HL-60 (cell line): ENCODE results near the gene RHOBTB1.

Experiments
- DNase-seq, 2 experiments: peaks; one replicate each; pipeline ENCODE4 v3.0.0-alpha.2; 2010 to 2020; ENCODE audit warnings: low read depth in 1 of 2, low spot score in 1 of 2
- H3K27ac ChIP-seq: fragments of 250-450 bp; sonication (Bioruptor Pico); replicated peaks from 2 replicates; pipeline ENCODE4 v1.5.1; 2020; ENCODE audit warnings: mild to moderate bottlenecking, moderate library complexity
- H3K27me3 ChIP-seq: fragments of 250-450 bp; sonication (Bioruptor Pico); 2 replicates; pipeline ENCODE4 v1.5.1; 2021; ENCODE audit warnings: mild to moderate bottlenecking, moderate library complexity; ENCODE audit not compliant: insufficient read depth, poor library complexity, severe bottlenecking
- H3K4me3 ChIP-seq: replicated peaks from 2 replicates; pipeline ENCODE4 v1.5.1; 2011; ENCODE audit warnings: mild to moderate bottlenecking, control low read depth, low read length; ENCODE audit not compliant: insufficient read depth
- GABPA ChIP-seq: IDR thresholded peaks from 2 replicates; pipeline ENCODE4 v1.6.1; 2012; ENCODE audit warnings: low read depth
- POLR2AphosphoS5 ChIP-seq: IDR thresholded peaks from 2 replicates; pipeline ENCODE4 v1.6.1; 2012; ENCODE audit warnings: low read depth
- SPI1 ChIP-seq: IDR thresholded peaks from 2 replicates; pipeline ENCODE4 v1.6.1; 2012; ENCODE audit warnings: low read depth, mild to moderate bottlenecking, borderline replicate concordance
- TF ChIP-seq, protein P1 (sequence below): IDR thresholded peaks from 2 replicates; pipeline ENCODE4 v1.6.1; 2012; ENCODE audit warnings: low read depth; ENCODE audit not compliant: insufficient replicate concordance
- TF ChIP-seq, protein P2 (sequence below): IDR thresholded peaks from one replicate; pipeline ENCODE4 v1.5.1; 2011; ENCODE audit warnings: low read length, control low read depth, inconsistent platforms; ENCODE audit not compliant: insufficient read depth

RHOBTB1 gene

DNA sequence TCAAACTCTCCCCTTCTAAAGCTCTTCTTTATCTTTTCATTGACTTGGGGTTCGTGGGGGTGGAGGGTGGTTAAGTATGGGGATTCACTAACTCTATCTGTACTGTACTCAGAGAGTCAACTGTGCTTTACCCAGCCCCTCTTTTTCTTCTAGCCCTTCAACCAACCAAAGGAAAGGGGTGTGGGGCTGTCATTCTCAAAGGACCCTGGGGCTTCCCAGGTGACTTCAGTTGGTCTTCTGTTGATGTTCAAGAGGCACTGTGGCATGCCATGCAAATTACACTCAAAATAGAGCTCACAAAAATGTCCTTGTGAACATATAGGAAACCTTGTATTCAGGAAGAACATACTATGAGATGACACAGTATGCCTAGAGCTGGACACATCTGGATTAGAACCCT, 16.9 kb upstream of the RHOBTB1 start:
- H3K27ac ChIP-seq, result no peak overlapping the region
- no peaks in the 10 kb centered on the region for H3K27me3 ChIP-seq
- TF ChIP-seq, protein P1, sequence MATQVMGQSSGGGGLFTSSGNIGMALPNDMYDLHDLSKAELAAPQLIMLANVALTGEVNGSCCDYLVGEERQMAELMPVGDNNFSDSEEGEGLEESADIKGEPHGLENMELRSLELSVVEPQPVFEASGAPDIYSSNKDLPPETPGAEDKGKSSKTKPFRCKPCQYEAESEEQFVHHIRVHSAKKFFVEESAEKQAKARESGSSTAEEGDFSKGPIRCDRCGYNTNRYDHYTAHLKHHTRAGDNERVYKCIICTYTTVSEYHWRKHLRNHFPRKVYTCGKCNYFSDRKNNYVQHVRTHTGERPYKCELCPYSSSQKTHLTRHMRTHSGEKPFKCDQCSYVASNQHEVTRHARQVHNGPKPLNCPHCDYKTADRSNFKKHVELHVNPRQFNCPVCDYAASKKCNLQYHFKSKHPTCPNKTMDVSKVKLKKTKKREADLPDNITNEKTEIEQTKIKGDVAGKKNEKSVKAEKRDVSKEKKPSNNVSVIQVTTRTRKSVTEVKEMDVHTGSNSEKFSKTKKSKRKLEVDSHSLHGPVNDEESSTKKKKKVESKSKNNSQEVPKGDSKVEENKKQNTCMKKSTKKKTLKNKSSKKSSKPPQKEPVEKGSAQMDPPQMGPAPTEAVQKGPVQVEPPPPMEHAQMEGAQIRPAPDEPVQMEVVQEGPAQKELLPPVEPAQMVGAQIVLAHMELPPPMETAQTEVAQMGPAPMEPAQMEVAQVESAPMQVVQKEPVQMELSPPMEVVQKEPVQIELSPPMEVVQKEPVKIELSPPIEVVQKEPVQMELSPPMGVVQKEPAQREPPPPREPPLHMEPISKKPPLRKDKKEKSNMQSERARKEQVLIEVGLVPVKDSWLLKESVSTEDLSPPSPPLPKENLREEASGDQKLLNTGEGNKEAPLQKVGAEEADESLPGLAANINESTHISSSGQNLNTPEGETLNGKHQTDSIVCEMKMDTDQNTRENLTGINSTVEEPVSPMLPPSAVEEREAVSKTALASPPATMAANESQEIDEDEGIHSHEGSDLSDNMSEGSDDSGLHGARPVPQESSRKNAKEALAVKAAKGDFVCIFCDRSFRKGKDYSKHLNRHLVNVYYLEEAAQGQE, result no peak
- TF ChIP-seq GABPA (no peak), SPI1 (no peak), POLR2AphosphoS5 (no peak)
- no peak for DNase-seq
- H3K4me3 ChIP-seq, result no peak overlapping the region

DNA sequence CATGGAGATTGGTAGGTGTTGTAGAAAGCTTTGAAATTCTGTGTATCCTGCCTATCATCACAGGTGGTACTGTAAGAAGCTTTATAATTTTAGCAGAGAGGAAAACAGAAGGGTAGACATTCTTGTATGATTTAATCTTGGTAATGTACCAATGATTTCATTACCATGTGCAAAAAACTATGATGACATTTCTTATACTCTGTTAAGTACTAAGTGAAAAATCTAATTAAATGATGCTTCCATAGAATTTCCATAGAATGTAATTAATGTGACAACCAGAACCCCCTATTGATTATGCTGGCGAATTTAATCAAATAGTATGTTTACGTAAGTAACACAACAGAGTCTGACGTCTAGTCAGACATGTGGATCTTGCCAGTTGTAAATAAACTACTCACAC, 16.0 kb upstream of the RHOBTB1 start:
- no peaks in the 10 kb centered on the region for H3K27me3 ChIP-seq
- H3K27ac ChIP-seq, result no peak overlapping the region
- no peak for DNase-seq
- no peak overlapping the region for H3K4me3 ChIP-seq
- no peak for TF ChIP-seq GABPA
- TF ChIP-seq SPI1, result no peak
- TF ChIP-seq POLR2AphosphoS5, result no peak
- TF ChIP-seq, protein P2, sequence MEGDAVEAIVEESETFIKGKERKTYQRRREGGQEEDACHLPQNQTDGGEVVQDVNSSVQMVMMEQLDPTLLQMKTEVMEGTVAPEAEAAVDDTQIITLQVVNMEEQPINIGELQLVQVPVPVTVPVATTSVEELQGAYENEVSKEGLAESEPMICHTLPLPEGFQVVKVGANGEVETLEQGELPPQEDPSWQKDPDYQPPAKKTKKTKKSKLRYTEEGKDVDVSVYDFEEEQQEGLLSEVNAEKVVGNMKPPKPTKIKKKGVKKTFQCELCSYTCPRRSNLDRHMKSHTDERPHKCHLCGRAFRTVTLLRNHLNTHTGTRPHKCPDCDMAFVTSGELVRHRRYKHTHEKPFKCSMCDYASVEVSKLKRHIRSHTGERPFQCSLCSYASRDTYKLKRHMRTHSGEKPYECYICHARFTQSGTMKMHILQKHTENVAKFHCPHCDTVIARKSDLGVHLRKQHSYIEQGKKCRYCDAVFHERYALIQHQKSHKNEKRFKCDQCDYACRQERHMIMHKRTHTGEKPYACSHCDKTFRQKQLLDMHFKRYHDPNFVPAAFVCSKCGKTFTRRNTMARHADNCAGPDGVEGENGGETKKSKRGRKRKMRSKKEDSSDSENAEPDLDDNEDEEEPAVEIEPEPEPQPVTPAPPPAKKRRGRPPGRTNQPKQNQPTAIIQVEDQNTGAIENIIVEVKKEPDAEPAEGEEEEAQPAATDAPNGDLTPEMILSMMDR, result no peak
- TF ChIP-seq, protein P1, result no peak

DNA sequence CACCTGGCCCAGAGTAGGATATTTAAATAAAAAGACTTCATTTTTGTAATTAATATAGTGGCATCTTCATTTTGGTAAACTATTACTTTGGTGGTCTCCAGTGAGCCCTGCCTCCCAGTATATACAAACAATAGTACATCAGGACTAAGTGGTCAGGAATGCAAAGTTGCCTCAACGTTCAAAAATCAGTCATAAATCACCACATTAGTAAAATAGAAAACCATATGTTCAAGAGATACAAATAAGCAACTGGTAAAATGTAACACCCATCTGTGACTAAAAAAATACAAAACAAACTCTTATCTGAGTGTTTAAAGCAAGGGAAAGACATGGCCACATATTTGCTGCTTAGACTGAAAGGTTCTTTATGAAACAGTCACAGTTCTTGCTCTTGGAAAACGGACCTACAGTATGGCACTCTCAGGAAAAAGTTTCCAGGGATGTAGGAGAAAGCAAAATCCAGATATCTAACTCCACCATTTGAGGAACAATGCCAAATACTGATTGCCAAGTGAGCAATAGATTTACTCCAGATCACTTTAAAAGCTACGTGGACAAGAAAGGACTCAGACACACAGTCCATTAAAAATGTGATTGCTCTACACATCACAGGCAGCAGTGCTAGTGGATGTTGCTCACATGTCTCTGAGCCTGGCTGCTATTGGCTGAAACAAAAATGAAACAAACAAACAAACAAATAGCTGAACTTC, 15.1 kb upstream of the RHOBTB1 start:
- TF ChIP-seq SPI1 (no peak), GABPA (no peak), POLR2AphosphoS5 (no peak)
- TF ChIP-seq, protein P1, result no peak
- TF ChIP-seq, protein P2, result no peak
- Histone ChIP-seq H3K27me3 (no peaks in the 10 kb centered on the region), H3K27ac (no peak overlapping the region), H3K4me3 (no peak overlapping the region)
- no peak for DNase-seq
